ENCODE data around the gene CDA. TPM values are rescaled to one million over a fixed set of nuclear protein-coding genes. Genes with fewer than 3 reads are reported as not detected.
"Not testable (repeated sequence)": the region's sequence is repeated elsewhere in the genome, so short reads cannot be mapped to it uniquely, and the experiment has no call there.

The CDA gene
- total and polyA plus RNA-seq, 3 donors from 2014 or later, result 0.81 to 2.5 (median 2.0) TPM

DNA sequence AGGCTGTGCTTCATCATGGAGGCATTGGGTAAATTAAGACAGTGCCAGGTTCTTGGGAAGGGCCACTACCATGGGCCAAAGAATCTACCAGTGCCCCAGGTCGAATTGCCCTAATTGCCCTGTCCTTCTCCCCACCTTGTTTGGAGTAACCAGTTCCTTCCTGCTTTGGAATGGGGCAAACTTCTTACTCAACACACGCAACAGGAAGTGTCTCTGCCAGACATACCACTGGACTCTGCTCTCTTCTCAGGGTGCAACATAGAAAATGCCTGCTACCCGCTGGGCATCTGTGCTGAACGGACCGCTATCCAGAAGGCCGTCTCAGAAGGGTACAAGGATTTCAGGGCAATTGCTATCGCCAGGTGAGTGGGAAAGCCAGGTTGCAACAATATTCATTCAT, 15.8 kb downstream of the CDA start:
- no peak for DNase-seq
- H3K27me3 ChIP-seq, result no peaks in the 10 kb centered on the region
- TF ChIP-seq POLR2A (IDR thresholded peaks at IDR 0.05), result no peak
- TF ChIP-seq, protein P1, sequence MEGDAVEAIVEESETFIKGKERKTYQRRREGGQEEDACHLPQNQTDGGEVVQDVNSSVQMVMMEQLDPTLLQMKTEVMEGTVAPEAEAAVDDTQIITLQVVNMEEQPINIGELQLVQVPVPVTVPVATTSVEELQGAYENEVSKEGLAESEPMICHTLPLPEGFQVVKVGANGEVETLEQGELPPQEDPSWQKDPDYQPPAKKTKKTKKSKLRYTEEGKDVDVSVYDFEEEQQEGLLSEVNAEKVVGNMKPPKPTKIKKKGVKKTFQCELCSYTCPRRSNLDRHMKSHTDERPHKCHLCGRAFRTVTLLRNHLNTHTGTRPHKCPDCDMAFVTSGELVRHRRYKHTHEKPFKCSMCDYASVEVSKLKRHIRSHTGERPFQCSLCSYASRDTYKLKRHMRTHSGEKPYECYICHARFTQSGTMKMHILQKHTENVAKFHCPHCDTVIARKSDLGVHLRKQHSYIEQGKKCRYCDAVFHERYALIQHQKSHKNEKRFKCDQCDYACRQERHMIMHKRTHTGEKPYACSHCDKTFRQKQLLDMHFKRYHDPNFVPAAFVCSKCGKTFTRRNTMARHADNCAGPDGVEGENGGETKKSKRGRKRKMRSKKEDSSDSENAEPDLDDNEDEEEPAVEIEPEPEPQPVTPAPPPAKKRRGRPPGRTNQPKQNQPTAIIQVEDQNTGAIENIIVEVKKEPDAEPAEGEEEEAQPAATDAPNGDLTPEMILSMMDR (IDR thresholded peaks at IDR 0.05), result no peak
- H3K27ac ChIP-seq, result no peak overlapping the region
- no peaks in the 10 kb centered on the region for H3K4me1 ChIP-seq
- no peaks in the 10 kb centered on the region for H3K9me3 ChIP-seq
- intact Hi-C loops (cut with DNase I; ENCODE audit: low total_unique reads), result no loop called here
- no peak overlapping the region for H3K4me3 ChIP-seq
- H3K36me3 ChIP-seq (ENCODE audit: low read depth, missing control alignments), result no peaks in the 10 kb centered on the region
- 88 to 94% methylated on average over 7 of the region's 7 CpGs for WGBS, 2 donors

GRCh38 chr1:20606801-20607570, 18.1 kb downstream of the CDA start:
- intact Hi-C loops (cut with DNase I; ENCODE audit: low total_unique reads); H3K36me3 ChIP-seq (ENCODE audit: low read depth, missing control alignments); H3K27me3 ChIP-seq; DNase-seq; H3K9me3 ChIP-seq; H3K27ac ChIP-seq; H3K4me1 ChIP-seq; H3K4me3 ChIP-seq: not testable (repeated sequence)
- WGBS, 2 donors, result 54 to 67% methylated on average over 7 of the region's 7 CpGs

DNA sequence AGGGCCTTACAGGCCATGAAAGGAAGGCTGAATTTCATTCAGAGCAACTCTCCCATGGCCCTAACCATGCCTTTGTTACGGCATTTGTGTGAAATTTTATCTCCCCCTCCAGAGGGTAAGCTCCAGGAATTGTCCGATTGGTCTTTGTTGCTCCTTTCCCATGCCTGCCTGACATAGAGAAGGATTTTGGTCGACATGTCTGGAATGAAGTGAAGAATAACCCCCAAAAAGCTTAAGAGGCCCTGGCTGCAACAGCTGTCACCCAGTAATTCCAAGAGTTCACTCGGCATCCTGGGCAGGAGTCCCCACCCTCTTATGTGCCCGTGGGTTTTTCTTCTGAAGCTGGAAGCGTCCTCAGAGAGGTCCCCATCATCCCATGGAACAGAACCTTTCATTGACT, 20.6 kb downstream of the CDA start:
- 88 to 93% methylated on average over 6 of the region's 6 CpGs for WGBS, 2 donors

DNA sequence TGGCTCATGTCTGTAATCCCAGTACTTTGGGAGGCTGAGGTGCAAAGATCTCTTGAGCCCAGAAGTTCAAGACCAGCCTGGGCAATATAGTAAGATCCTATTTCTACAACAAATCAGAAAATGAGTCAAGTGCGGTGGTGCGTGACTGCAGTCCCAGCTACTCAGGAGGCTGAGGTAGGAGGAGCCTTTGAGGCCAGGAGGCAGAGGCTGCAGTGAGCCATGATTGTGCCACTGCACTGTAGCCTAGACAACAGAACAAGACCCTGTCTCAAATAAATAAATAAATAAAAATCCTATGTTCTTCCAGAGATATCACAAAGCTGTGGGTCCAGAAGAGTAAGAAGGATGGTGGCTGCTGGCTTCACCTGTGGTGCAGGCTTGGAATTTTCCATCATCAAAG, 22.1 kb downstream of the CDA start:
- no peak for TF ChIP-seq POLR2A (IDR thresholded peaks at IDR 0.05)
- TF ChIP-seq, protein P1 (IDR thresholded peaks at IDR 0.05), result no peak
- DNase-seq, result no peak

More for the DNA sequence above, 20.6 kb downstream of the CDA start:
- no peaks in the 10 kb centered on the region for H3K9me3 ChIP-seq
- H3K27ac ChIP-seq, result no peak overlapping the region
- no peaks in the 10 kb centered on the region for H3K27me3 ChIP-seq
- DNase-seq, result no peak
- H3K4me3 ChIP-seq, result no peak overlapping the region
- no peaks in the 10 kb centered on the region for H3K36me3 ChIP-seq (ENCODE audit: low read depth, missing control alignments)
- TF ChIP-seq, protein P1 (IDR thresholded peaks at IDR 0.05), result no peak
- no peak for TF ChIP-seq POLR2A (IDR thresholded peaks at IDR 0.05)
- H3K4me1 ChIP-seq, result no peaks in the 10 kb centered on the region
- intact Hi-C loops (cut with DNase I; ENCODE audit: low total_unique reads), result no loop called here

GRCh38 chr1:20611652-20612051, 22.8 kb downstream of the CDA start:
- H3K4me3 ChIP-seq, result no peak overlapping the region
- intact Hi-C loops (cut with DNase I; ENCODE audit: low total_unique reads), result no loop called here
- WGBS, 2 donors, result 95 to 96% methylated on average over 4 to 5 of the region's 5 CpGs

More for the DNA sequence above, 22.1 kb downstream of the CDA start:
- Histone ChIP-seq H3K27ac (no peak overlapping the region), H3K27me3 (no peaks in the 10 kb centered on the region), H3K4me3 (no peak overlapping the region), H3K9me3 (no peaks in the 10 kb centered on the region), H3K4me1 (no peaks in the 10 kb centered on the region), H3K36me3 (ENCODE audit: low read depth, missing control alignments) (no peaks in the 10 kb centered on the region)
- intact Hi-C loops (cut with DNase I; ENCODE audit: low total_unique reads), result no loop called here
- 94 to 100% methylated on average over 2 of the region's 2 CpGs for WGBS, 2 donors

More at GRCh38 chr1:20611652-20612051, 22.8 kb downstream of the CDA start:
- Histone ChIP-seq H3K36me3 (ENCODE audit: low read depth, missing control alignments) (no peaks in the 10 kb centered on the region), H3K27ac (no peak overlapping the region), H3K27me3 (no peaks in the 10 kb centered on the region), H3K4me1 (no peaks in the 10 kb centered on the region), H3K9me3 (no peaks in the 10 kb centered on the region)
- no peak for TF ChIP-seq POLR2A (IDR thresholded peaks at IDR 0.05)
- TF ChIP-seq, protein P1 (IDR thresholded peaks at IDR 0.05), result no peak
- DNase-seq, result no peak

Measured in testis (tissue), 3 donors.